Right lobe of liver (tissue), 4 donors: Measurements from ENCODE around the gene PROC.
"Not testable (repeated sequence)": the region's sequence is repeated elsewhere in the genome, so short reads cannot be mapped to it uniquely, and the experiment has no call there.

ENCODE experiments used
- CTCF ChIP-seq, 4 donors: fragments of 200-600 bp in 3 of 4; fragments of 450-650 bp in 1 of 4; IDR thresholded peaks; one replicate each; pipeline versions ENCODE4 v1.5.1 to v1.8.0; 2016 to 2022; ENCODE audit warnings: antibody characterized with exemption in 4 of 4, mild to moderate bottlenecking in 2 of 4
- POLR2A ChIP-seq: fragments of 450-650 bp; IDR thresholded peaks from one replicate; pipeline ENCODE4 v1.6.1; 2017; ENCODE audit warnings: antibody characterized with exemption, mild to moderate bottlenecking
- donor health status: DM: no; HTN: no; CAD: no.
- donor health status: DM: no; HTN: no; CAD: no.
- donor health status: DM: no; HTN: yes; CAD: no.

- TF ChIP-seq CTCF (IDR thresholded peaks at IDR 0.05); POLR2A: not testable (repeated sequence)
Measured at GRCh38 chr2:127409716-127410115, 8.5 kb upstream of the PROC start.
